ENCODE measurements around the gene CBLL1.

CBLL1 gene, protein sequence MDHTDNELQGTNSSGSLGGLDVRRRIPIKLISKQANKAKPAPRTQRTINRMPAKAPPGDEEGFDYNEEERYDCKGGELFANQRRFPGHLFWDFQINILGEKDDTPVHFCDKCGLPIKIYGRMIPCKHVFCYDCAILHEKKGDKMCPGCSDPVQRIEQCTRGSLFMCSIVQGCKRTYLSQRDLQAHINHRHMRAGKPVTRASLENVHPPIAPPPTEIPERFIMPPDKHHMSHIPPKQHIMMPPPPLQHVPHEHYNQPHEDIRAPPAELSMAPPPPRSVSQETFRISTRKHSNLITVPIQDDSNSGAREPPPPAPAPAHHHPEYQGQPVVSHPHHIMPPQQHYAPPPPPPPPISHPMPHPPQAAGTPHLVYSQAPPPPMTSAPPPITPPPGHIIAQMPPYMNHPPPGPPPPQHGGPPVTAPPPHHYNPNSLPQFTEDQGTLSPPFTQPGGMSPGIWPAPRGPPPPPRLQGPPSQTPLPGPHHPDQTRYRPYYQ

DNA sequence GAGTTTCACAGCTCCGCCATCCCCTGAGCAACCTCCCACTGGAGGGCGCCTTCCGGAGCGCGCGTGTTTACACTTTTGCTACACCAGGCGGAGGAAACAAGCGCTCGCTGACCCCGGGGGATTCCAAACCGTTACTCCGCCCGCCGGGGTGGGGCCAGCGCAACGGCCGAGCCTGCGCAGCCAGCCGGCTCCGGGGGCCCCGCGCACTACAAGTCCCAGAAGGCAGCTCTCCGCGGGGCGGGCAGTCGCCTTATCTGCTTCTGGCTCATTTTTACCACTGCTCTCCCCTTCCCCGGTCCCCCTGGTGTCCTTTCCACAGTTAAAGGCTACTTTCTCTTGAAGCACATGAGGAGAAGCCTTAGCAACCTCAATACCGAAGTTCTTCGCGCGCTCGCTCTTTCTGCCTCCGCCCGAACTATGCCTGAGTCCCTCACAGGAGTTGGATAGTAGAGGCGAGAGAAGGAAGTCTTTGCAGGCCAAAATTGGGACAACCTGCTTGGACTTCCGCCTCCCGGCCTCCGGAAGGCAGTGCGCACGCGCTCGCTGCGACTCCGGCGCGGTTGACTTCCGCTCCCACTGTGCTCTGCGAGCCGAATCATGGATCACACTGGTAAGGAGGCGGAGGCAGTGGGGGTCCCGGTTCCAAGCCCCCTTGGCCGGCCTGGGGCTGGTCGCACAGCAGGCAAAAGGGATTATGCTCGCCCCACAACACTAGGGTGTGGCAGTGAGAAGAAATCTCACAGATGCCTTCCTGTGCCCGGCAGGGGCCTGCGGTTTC lies at the start of gene CBLL1:
TSS of gene CBLL1 (plus strand) at position 576 of the 778 bp plus-strand sequence. CDS start at position 598, 22 bp downstream.
- DNase-seq (ENCODE audit: low spot score): peak; percentile 98

DNA sequence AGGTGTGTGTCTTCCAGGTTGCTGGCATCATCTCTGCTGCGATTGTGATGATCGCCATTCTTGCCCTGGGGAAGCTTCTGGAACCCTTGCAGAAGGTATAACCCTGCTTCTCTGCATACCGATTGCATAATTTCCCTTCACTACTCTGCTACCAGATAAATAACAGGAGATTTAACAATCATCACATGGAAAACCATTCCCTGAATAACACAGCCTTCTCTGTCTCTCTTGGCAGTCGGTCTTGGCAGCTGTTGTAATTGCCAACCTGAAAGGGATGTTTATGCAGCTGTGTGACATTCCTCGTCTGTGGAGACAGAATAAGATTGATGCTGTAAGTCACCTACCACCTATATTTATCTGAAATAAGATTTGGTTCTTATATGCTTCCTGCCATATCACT lies 49.6 kb upstream of the CBLL1 start:
- no peak for DNase-seq (ENCODE audit: low spot score)

DNA sequence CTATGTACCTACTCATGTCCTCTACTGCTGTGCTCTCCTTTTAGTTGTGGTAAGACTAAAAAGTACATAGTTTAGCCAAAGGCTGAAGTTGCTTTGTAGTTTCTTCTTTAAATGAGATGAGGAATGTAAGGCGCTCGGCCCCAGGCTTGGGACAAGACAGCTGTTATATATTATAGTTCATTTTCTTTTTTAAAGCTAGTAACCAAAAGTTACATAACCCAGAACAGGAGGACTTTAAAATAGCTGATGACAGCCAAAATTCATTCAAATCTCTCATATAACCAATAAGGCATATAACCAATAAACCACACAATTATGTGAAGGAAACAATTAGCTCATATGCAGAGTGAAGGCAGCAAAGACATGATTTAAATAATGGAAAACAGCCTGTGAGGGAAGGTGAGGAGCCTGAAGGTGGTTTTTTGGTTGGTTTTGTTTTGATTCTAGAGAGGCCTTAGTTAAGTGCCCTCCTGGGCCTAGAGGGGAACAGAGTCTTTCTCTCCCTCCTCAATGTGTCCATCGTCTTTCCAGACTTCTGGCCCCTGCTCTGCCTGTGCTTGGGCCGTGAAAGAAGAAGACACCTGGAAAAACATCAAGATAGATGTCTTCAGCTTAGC lies 47.5 kb upstream of the CBLL1 start:
- no peak for DNase-seq (ENCODE audit: low spot score)

DNA sequence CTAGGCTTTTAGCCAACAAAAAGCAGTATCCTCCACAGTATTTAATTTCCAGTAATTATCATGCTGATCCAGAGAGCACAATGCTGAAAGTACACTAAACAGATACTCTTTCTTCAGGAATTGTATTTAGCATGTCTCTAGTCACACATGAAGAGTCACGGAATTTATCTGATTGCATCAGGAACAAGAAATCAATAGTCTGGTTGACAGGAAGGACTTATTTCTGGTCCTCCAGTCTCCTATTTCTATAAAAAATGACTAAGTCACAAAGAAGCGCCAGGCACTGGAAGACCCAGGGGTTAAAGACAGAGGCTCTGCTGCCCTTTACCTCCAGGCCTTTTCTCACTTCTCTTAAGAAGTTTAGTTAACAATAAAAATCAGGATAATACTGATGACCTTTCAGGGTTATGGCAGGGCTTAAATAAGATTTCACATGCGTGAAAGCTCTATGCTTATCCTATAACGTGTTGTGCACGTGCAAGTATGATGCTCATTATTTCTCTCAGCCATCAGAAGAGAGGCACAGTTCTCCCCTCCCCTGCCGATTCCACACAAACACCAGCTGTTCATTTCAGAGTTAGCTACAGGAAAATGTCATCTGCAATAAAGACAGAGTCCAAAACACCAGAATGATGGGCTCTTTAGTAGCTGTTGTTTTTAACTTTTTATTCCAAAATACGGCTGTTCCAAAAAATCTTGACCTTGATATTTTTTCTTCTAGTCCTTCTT lies 46.5 kb upstream of the CBLL1 start:
- no peak for DNase-seq (ENCODE audit: low spot score)

DNA sequence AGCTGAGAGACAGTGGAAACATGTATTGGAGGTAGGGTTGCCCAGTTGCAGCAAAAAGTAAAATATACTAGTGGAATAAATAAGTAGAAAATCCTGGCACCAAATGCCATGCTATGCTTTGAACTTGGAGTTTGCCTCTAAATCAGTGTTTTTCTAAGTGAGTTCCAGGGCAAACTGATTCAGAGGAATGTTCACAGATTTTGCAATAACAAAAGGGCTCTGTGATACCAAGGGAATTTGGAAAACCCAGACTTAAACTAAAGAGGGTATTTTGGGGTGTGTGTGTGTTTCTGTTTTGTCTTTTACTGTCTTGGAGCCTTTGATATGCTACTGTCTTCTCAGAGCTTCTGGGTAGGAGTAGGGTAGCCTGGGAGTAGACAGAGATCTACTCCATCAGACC lies 43.4 kb upstream of the CBLL1 start:
- DNase-seq (ENCODE audit: low spot score): no peak

DNA sequence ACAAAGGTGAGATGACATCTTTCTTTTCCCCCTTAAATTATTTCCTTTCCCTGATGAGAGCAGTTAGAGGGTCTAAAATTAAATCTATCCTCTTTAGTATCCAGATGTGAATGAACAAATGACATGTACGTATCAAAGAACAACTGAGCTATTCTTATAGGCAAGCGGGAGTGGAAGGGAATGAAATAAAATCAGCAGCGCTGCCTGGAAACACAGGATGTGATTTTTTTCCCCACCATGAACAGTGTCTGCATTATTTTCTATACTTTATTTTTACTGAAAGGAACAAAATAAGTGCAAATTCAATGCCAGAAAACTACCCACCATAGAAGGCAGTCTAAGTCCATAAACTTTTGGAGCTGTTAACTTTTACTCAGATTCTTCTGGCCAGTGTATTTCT lies 42.8 kb upstream of the CBLL1 start:
- no peak for DNase-seq (ENCODE audit: low spot score)

DNA sequence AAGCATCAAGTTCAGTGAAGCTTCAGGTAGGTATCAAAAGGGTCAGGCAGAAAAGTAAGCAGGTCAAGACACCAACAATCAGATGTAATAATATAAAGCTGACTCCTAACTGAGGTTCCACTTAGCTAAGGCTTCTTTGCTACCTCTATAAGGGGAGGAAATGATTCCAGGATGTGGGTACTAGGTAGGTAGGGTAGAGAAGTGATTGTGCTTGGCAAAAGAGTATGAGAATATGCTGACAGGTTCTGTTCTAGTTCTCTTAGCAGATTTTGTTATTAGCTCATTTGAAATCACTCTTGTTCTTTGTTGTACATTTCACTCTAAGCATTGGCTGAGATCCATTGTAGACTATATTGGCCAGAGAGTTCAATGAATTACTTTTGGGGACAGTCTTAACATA lies 40.7 kb upstream of the CBLL1 start:
- no peak for DNase-seq (ENCODE audit: low spot score)

DNA sequence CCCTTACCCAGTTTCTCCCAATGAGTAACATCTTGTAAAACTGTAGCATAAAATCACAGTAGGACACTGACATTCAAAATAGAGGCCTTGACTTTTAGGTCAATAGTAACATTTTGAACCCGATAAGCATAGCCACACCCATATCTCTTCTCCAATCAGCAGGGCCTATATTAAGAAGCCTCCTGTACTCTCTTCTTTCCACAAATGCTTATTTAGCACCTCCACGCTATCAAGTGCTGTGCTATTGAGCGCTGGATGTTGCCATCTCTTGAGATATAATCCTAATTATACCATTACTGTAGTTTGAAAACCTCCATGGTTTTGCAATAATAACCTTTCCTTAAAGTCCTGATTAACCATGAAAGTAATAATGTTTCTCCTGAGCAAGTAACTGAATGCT lies 40.1 kb upstream of the CBLL1 start:
- no peak for DNase-seq (ENCODE audit: low spot score)

DNA sequence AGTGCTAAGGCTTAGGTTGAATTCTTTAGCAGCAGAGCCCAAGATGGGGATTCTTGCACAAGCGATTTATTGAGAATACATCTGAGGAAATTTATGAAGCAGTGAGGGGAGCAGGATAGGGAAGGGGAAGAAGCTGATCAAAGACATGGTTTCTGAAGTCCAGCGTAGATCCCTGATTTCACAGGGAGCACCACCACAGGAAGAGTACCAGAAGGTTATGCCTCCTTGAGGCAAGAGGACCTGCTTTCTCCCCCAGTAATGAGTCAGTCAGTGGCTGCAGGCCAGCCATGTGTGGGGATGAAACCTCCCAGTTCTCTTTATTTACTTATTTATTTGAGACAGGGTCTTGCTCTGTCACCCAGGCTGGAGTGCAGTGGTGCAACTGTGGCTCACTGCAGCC lies 35.0 kb upstream of the CBLL1 start:
- DNase-seq (ENCODE audit: low spot score): no peak

DNA sequence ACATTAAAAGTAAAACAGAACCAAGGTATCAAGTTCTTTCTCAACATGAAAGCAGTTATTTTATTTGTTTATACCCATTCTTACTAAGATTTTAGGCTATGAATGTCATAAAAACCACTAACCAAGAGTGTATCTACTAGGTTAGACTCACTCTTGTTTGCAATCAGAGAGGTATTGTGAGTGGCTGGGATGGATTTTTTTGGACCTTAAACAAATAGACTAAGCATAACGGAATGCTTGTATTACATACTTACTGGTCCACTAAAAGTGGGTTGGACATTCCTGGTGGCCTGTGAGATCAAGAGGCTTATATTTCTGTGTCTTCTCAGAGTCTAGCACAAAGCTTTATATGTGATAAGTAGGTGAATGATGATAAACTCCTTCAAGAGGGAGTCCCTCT lies 32.6 kb upstream of the CBLL1 start:
- no peak for DNase-seq (ENCODE audit: low spot score)

DNA sequence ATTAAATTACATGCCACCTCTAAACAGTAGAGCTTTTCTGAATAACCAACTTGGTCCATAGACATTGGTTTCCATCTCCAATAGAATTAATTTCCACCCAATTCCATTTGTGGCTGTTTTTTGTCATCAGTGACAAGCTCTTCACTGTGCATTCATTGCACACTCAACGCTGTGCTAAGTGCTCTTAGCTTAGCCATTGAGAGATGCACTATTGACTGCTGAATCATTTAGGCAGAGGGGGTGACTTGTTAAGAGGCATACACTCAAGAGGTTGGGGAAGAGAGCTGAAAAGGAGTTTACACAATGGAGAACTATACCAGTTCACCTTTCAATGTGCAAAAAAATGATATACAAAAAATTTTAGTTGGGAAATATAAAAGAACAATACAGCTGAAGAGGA lies 31.9 kb upstream of the CBLL1 start:
- DNase-seq (ENCODE audit: low spot score): no peak

DNA sequence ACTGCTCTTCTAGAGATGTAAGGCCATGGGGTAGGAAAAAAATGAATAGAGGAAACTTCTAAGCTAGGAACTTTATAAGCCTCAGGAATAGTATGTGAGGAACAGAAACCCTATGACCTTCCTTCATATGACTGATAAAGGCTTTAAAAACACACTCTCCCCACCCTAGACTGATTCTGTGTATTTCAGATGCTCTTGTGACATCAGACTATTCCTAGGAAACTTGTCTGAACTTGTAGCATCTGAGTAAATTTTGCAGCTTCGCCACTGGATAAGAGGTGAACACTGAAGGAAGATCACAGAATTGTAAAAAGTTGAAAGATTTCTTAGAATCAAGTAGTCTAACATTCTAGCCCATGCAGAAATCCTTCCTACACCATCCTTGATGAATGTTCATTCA lies 31.0 kb upstream of the CBLL1 start:
- no peak for DNase-seq (ENCODE audit: low spot score)

DNA sequence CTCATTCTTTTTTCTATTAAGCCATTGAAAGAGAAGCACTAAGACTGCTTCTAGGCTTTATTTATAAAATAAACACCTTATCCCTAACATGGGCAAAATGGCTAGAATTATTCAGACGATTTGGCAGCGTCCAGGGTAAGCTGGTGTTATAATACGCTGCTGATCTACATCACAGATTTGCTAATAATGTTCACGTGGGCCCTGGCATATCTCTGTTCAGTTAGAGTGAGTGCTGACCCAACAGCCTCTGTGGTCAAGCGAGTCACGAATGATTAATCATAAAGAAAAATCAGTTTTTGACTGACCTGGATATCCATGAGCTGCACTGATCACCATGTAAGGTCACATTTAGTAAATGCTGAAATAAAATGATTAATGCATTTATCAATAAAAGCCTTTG lies 28.4 kb upstream of the CBLL1 start:
- peak; percentile 68 for DNase-seq (ENCODE audit: low spot score)

DNA sequence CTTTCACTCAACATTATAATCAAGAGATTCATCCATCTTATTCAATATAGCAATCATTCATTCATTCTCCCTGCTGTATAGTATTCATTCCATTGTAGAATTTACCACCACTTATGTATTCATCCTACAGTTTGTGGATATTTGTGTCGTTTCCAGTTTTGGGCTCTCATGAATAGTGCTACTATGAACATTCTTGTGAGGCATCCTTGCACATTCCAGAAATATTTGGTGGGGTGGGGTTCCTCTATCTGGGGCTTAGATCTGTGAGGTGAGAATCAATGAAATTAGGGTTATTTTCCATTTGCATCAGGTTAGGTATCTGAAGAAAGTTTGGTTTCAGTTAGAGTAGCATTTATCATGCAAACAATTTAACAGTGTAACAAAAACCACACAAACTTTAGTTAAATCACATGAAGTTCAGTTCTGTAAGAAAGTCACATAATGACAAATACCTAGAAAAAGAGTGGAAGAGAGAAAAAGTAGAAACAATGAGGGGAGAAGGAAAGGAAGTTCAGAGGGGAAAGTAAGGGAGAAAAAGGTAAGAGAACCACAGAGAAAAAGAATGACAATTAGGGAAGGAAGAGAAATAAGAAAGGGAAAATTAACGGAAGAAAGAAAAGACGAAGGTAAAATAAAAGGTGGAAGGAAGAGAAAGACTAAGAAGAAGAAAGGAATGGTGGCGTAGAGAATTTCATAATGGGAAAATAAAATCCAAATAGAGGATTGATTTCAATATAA lies 25.3 kb upstream of the CBLL1 start:
- DNase-seq (ENCODE audit: low spot score): no peak

DNA sequence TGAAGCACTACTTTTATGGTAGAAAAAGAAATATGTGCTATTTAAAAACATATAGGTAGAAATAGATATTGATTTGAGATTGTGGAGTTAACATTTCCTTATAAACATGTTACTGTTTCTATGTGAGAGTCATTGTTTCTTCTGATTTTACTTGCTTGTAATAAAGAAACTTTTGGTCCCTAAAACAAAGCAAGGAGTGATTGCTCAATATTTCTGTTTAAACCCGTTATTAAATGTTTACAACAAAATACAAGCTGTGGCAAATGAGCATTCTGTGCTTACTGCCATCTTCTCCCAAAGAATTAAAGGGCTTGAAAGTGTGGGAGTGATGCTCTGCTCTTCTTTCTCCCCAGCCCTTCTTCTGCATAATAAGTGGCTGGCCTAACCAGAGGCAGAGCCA lies 22.7 kb upstream of the CBLL1 start:
- no peak for DNase-seq (ENCODE audit: low spot score)

DNA sequence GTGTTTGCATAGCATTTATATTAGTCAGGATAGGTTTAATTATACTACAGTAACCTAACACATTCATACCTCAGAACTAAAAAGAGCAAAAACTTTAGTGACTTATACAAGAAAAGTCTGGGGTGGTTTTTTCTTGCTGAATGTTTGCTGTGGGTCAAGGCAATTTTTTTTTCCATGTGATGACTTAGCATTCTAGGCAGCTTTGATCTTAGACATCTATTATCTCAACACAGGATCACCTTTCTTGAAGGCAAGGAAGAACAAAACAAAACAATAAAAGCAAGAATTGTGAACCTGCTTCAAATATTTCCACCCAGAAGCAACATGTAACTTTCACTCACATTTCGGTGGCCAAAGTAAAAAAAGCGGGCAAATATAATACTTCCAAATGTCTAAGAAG lies 20.7 kb upstream of the CBLL1 start:
- no peak for DNase-seq (ENCODE audit: low spot score)

DNA sequence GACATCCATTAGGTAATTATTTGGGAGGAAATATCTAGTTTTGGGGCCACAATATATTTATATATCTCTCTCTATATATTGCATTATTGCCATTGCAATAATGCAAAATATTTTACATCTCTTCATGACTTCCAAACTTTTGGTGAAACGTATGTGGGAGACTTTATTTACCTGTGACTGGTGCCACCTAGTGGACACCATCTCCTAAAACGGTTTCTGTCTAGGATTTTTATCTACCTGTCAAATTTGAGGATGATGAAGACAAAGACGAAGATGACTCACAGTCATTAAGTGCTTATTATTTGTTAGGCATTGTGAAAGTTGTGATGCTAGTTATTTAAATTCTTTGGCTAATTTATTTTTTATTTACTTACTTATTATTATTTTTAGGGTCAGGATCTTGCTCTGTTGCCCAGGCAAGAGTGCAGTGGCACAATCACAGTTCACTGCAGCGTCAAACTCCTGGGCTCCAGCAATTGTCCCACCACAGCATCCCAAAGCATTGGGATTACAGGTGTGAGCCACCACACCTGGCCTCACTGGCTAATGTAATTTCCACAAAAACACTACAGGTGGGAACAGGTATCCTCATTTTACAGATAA lies 18.7 kb upstream of the CBLL1 start:
- peak; percentile 66 for DNase-seq (ENCODE audit: low spot score)

DNA sequence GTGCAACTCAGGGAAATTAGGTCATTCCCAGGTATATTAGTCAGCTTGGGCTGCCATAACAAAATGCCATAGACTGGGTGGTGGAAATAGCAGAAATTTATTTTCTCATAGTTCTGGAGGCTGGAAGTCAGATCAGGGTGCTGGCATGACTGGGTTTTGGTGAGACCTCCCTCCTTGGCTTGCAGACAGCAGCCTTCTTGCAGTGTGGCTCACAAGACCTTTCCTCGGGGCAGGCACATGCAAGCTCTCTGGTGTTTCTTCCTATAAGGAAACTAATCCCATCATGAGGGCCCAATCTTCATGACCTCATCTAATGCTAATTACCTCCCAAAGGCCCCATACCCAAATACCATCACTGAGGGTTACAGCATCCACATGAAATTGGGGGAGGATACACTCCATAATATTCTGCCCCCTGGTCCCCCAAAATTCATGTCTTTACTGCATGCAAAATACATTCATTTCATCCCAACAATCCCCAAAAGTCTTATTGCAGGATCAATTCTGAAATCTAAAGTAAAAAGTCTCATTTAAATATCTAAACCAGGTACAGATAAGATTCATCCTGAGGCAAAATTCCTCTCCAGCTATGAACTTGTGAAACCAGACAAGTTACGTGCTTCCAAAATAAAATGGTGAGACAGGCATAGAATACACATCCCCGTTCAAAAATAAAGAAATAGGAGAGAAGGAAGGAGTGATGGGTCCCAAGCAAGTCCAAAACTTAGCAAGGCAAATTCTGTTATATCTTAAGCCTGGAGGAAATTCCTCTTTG lies 17.4 kb upstream of the CBLL1 start:
- no peak for DNase-seq (ENCODE audit: low spot score)

DNA sequence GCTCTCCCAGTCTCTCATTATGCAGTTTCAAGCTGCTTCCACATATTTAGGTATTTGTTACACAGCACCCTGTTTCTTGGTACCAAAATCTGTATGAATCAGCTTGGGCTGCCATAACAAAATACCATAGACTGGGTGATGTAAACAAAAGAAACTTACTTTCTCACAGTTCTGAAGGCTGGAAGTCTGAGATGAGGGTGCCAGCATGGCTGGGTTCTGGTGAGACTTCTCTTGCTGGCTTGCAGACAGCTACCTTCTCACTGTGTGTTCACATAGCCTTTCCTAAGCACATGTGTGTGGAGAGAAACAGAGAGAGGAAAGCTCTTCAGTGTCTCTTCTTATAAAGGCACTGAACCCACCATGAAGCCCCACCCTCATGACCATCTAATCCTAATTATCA lies 15.7 kb upstream of the CBLL1 start:
- no peak for DNase-seq (ENCODE audit: low spot score)

Data from RKO (cell line).